Measurements from ENCODE around the gene TFCP2L1. TPM values are rescaled to one million over a fixed set of nuclear protein-coding genes. Genes with fewer than 3 reads are reported as not detected.
A peak's percentile ranks its signal among the peaks of the same experiment; 100 is the strongest.
"Not testable (repeated sequence)": the region's sequence is repeated elsewhere in the genome, so short reads cannot be mapped to it uniquely, and the experiment has no call there.

Gene TFCP2L1
- 15.7 TPM for total RNA-seq

GRCh38 chr2:121284463-121285449 is at the start of gene TFCP2L1:
TSS of gene TFCP2L1 (minus strand) at chr2:121285202. CDS start at chr2:121285109, 93 bp downstream.
- DNase-seq (ENCODE audit: low spot score): no peak

GRCh38 chr2:121333834-121334558 is 49.0 kb upstream of the TFCP2L1 start:
- DNase-seq (ENCODE audit: low spot score): no peak

GRCh38 chr2:121333231-121333630 is 48.2 kb upstream of the TFCP2L1 start:
- DNase-seq (ENCODE audit: low spot score): peak; percentile 18

- DNase-seq (ENCODE audit: low spot score): not testable (repeated sequence)
Measured at GRCh38 chr2:121331324-121331723, 46.3 kb upstream of the TFCP2L1 start.

GRCh38 chr2:121330921-121331320 is 45.9 kb upstream of the TFCP2L1 start:
- no peak for DNase-seq (ENCODE audit: low spot score)

GRCh38 chr2:121329786-121330185 is 44.8 kb upstream of the TFCP2L1 start:
- DNase-seq (ENCODE audit: low spot score): no peak

- no peak for DNase-seq (ENCODE audit: low spot score)
Measured at GRCh38 chr2:121326628-121327027, 41.6 kb upstream of the TFCP2L1 start.

GRCh38 chr2:121324601-121325000 is 39.6 kb upstream of the TFCP2L1 start:
- DNase-seq (ENCODE audit: low spot score): no peak

GRCh38 chr2:121321476-121321875 is 36.5 kb upstream of the TFCP2L1 start:
- DNase-seq (ENCODE audit: low spot score): no peak

GRCh38 chr2:121319941-121320340 is 34.9 kb upstream of the TFCP2L1 start:
- DNase-seq (ENCODE audit: low spot score): no peak

- no peak for DNase-seq (ENCODE audit: low spot score)
Measured at GRCh38 chr2:121316986-121317385, 32.0 kb upstream of the TFCP2L1 start.

- DNase-seq (ENCODE audit: low spot score): peak; percentile 8
Measured at GRCh38 chr2:121313701-121314100, 28.7 kb upstream of the TFCP2L1 start.

GRCh38 chr2:121309801-121310200 is 24.8 kb upstream of the TFCP2L1 start:
- no peak for DNase-seq (ENCODE audit: low spot score)

- no peak for DNase-seq (ENCODE audit: low spot score)
Measured at GRCh38 chr2:121309323-121309722, 24.3 kb upstream of the TFCP2L1 start.

- no peak for DNase-seq (ENCODE audit: low spot score)
Measured at GRCh38 chr2:121307048-121307447, 22.0 kb upstream of the TFCP2L1 start.

- DNase-seq (ENCODE audit: low spot score): peak; percentile 3
Measured at GRCh38 chr2:121304941-121305340, 19.9 kb upstream of the TFCP2L1 start.

GRCh38 chr2:121303531-121304263 is 18.7 kb upstream of the TFCP2L1 start:
- DNase-seq (ENCODE audit: low spot score): peak; percentile 12

- DNase-seq (ENCODE audit: low spot score): peak; percentile 6
Measured at GRCh38 chr2:121301190-121301589, 16.2 kb upstream of the TFCP2L1 start.

GRCh38 chr2:121298476-121298875 is 13.5 kb upstream of the TFCP2L1 start:
- DNase-seq (ENCODE audit: low spot score): peak; percentile 18

GRCh38 chr2:121297866-121298265 is 12.9 kb upstream of the TFCP2L1 start:
- DNase-seq (ENCODE audit: low spot score): not testable (repeated sequence)

GRCh38 chr2:121297217-121297830 is 12.3 kb upstream of the TFCP2L1 start:
- DNase-seq (ENCODE audit: low spot score): no peak

Data from ureter (tissue), 1 donor.